Skeletal muscle satellite cell (primary cell): ENCODE data around the gene SCML2.

Experiments
- H3K27me3 ChIP-seq: 2 replicates; pipeline ENCODE4 v1.7.0; 2013; ENCODE audit warnings: low read length; ENCODE audit not compliant: control insufficient read depth, insufficient read depth
- H3K36me3 ChIP-seq: 2 replicates; pipeline ENCODE4 v1.7.0; 2013; ENCODE audit warnings: mild to moderate bottlenecking, control low read depth, low read length; ENCODE audit not compliant: insufficient read depth
- H3K4me1 ChIP-seq: 2 replicates; pipeline ENCODE4 v1.7.0; 2013; ENCODE audit warnings: low read length; ENCODE audit not compliant: control insufficient read depth, insufficient read depth
- H3K4me2 ChIP-seq: 2 replicates; pipeline ENCODE4 v1.7.0; 2013; ENCODE audit warnings: mild to moderate bottlenecking, low read length
- H3K4me3 ChIP-seq: 2 replicates; pipeline ENCODE4 v1.7.0; 2013; ENCODE audit warnings: low read length
- H3K9ac ChIP-seq: 2 replicates; pipeline ENCODE4 v1.7.0; 2013; ENCODE audit warnings: mild to moderate bottlenecking, low read depth, low read length, moderate library complexity
- H3K9me3 ChIP-seq: replicated peaks from 2 replicates; pipeline ENCODE4 v1.7.0; 2013; ENCODE audit warnings: mild to moderate bottlenecking, control low read depth, low read length

SCML2 gene

DNA sequence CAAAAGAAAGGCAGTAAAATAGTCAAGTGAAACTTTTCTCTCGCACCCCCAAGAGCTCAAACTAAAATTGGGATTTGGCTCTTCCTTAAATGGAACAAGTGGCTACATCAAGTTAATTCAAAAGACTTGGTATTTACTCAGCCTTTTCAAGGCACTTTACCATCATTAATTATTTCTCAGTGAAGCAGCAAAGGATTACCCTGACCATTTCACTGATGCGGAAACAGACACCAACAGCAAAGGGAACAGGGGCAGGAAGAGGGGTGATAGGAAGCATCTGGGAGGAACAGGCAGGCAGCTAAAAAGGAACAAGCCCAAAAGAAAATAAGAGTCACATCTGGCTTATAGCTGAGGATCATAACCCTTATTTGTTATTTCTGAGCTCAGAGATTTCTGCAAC, 2.7 kb downstream of the SCML2 start:
- Histone ChIP-seq H3K4me3 (no peak overlapping the region), H3K4me1 (peaks cover 4% of the 10 kb centered on the region), H3K27me3 (no peaks in the 10 kb centered on the region), H3K9me3 (no peaks in the 10 kb centered on the region), H3K4me2 (no peak overlapping the region), H3K9ac (no peak overlapping the region), H3K36me3 (no peaks in the 10 kb centered on the region)

DNA sequence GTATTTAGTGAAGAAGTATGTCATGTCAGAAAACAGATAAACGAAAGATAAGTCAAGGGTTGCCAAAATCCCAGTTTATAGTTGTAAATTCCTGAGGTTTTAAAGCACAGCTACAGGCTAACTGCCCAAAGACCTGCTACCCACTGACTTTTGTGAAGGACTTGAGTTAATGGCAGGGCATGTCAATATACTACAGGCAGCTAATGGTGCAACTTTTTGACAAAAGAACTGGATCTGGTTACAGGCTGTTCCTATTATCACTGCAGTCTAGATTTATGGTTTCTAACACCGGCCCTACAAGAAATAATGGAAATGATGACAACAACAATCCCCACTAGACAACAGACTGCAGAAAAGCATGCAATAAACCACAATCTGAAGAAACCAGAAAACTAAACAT, 6.4 kb downstream of the SCML2 start:
- Histone ChIP-seq H3K9ac (no peak overlapping the region), H3K9me3 (no peaks in the 10 kb centered on the region), H3K27me3 (no peaks in the 10 kb centered on the region), H3K4me3 (no peak overlapping the region), H3K4me1 (peaks cover 4% of the 10 kb centered on the region), H3K36me3 (no peaks in the 10 kb centered on the region), H3K4me2 (no peak overlapping the region)

- Histone ChIP-seq H3K9me3 (no peaks in the 10 kb centered on the region), H3K4me2 (no peak overlapping the region), H3K4me1 (no peaks in the 10 kb centered on the region), H3K4me3 (no peak overlapping the region), H3K27me3 (no peaks in the 10 kb centered on the region), H3K36me3 (no peaks in the 10 kb centered on the region), H3K9ac (no peak overlapping the region)
Observed at GRCh38 chrX:18309401-18309800, 45.1 kb downstream of the SCML2 start.

DNA sequence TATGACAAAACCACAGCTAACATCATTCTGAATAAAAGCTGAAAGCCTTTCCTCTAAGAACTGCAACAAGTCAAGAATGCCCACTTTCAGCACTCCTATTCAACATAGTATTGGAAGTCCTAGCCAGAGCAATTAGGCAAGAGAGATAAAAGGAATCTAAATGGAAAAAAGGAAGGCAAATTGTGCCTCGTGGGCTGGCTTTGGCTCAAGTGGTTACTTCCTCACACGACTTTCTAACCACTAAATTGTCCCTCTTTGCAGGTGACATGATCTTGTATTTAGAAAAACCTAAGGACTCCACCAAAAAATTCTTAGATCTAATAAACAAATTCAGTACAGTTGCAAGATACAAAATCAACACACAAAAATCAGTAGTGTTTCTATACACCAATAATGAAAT, 57.2 kb downstream of the SCML2 start:
- Histone ChIP-seq H3K36me3 (no peaks in the 10 kb centered on the region), H3K4me1 (no peaks in the 10 kb centered on the region), H3K9me3 (no peaks in the 10 kb centered on the region), H3K4me2 (no peak overlapping the region), H3K9ac (no peak overlapping the region), H3K27me3 (no peaks in the 10 kb centered on the region), H3K4me3 (no peak overlapping the region)

GRCh38 chrX:18294893-18295292, 59.6 kb downstream of the SCML2 start:
- no peaks in the 10 kb centered on the region for H3K36me3 ChIP-seq
- no peaks in the 10 kb centered on the region for H3K4me1 ChIP-seq
- no peak overlapping the region for H3K4me3 ChIP-seq
- no peak overlapping the region for H3K4me2 ChIP-seq
- no peaks in the 10 kb centered on the region for H3K9me3 ChIP-seq
- H3K9ac ChIP-seq: no peak overlapping the region
- no peaks in the 10 kb centered on the region for H3K27me3 ChIP-seq

GRCh38 chrX:18291006-18291545, 63.4 kb downstream of the SCML2 start:
- Histone ChIP-seq H3K27me3 (no peaks in the 10 kb centered on the region), H3K4me3 (no peak overlapping the region), H3K36me3 (no peaks in the 10 kb centered on the region), H3K4me2 (no peak overlapping the region), H3K9ac (no peak overlapping the region), H3K4me1 (no peaks in the 10 kb centered on the region), H3K9me3 (no peaks in the 10 kb centered on the region)

DNA sequence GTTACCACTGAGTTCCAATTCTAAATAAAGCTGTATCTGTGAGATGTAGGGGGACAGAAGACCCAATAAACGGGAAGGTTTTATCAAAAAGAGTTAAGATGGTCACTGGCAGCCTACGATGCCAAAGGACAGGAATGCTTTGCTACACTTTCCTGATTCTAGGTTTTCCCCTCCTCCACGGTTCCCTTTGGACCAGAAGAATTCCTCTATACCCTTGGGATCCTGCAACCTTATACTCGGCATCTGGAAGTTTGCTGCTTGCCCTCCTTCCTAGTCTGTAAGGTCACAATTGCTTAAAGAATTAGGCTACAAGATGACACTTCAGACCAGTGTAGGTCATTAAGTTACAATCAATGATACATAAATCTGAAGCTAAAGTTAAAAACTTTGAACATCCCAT, 64.3 kb downstream of the SCML2 start:
- Histone ChIP-seq H3K9me3 (no peaks in the 10 kb centered on the region), H3K36me3 (no peaks in the 10 kb centered on the region), H3K9ac (no peak overlapping the region), H3K4me2 (no peak overlapping the region), H3K27me3 (no peaks in the 10 kb centered on the region), H3K4me3 (no peak overlapping the region), H3K4me1 (no peaks in the 10 kb centered on the region)

- H3K9ac ChIP-seq: no peak overlapping the region
- H3K27me3 ChIP-seq: no peaks in the 10 kb centered on the region
- H3K36me3 ChIP-seq: no peaks in the 10 kb centered on the region
- no peak overlapping the region for H3K4me3 ChIP-seq
- H3K9me3 ChIP-seq: no peaks in the 10 kb centered on the region
- H3K4me2 ChIP-seq: no peak overlapping the region
- no peaks in the 10 kb centered on the region for H3K4me1 ChIP-seq
Observed at GRCh38 chrX:18288716-18289115, 65.8 kb downstream of the SCML2 start.

- H3K9ac ChIP-seq: no peak overlapping the region
- H3K36me3 ChIP-seq: no peaks in the 10 kb centered on the region
- H3K4me2 ChIP-seq: no peak overlapping the region
- no peaks in the 10 kb centered on the region for H3K4me1 ChIP-seq
- H3K27me3 ChIP-seq: no peaks in the 10 kb centered on the region
- no peaks in the 10 kb centered on the region for H3K9me3 ChIP-seq
- H3K4me3 ChIP-seq: no peak overlapping the region
Observed at GRCh38 chrX:18286322-18286831, 68.1 kb downstream of the SCML2 start.

GRCh38 chrX:18278449-18278848, 76.0 kb downstream of the SCML2 start:
- Histone ChIP-seq H3K9me3 (no peaks in the 10 kb centered on the region), H3K4me3 (no peak overlapping the region), H3K4me1 (no peaks in the 10 kb centered on the region), H3K4me2 (no peak overlapping the region), H3K27me3 (no peaks in the 10 kb centered on the region), H3K9ac (no peak overlapping the region), H3K36me3 (no peaks in the 10 kb centered on the region)

- Histone ChIP-seq H3K4me3 (no peak overlapping the region), H3K4me1 (no peaks in the 10 kb centered on the region), H3K9ac (no peak overlapping the region), H3K9me3 (no peaks in the 10 kb centered on the region), H3K27me3 (no peaks in the 10 kb centered on the region), H3K36me3 (no peaks in the 10 kb centered on the region), H3K4me2 (no peak overlapping the region)
Observed at GRCh38 chrX:18272222-18272621, 82.3 kb downstream of the SCML2 start.

DNA sequence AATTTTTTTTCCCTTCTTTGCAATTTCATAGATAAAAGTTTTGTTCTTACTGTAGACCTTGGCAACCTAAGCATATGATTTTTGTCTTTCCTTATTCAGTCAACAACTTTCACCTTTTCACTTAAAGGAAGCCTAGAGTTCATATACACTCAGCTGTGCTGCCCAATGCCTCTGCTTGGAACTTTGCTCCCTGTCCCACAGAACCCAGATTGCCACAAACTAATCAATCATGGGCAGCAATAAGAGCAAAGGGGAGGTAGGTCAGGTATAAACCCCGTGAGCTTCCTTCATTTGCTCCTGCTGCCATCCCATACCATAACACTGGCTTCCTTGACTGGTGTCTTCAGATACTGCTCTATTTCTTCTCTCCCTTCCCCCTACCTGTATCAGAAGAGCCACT, 82.8 kb downstream of the SCML2 start:
- Histone ChIP-seq H3K4me3 (no peak overlapping the region), H3K9ac (no peak overlapping the region), H3K27me3 (no peaks in the 10 kb centered on the region), H3K4me2 (no peak overlapping the region), H3K4me1 (no peaks in the 10 kb centered on the region), H3K36me3 (no peaks in the 10 kb centered on the region), H3K9me3 (no peaks in the 10 kb centered on the region)
